8988T (cell line): ENCODE results near the gene GNB2.
A peak's percentile ranks its signal among the peaks of the same experiment; 100 is the strongest.
"Not testable (repeated sequence)": the region's sequence is repeated elsewhere in the genome, so short reads cannot be mapped to it uniquely, and the experiment has no call there.

Source experiments
- DNase-seq: peaks from one replicate; pipeline ENCODE4 v3.0.0; 2011

Gene GNB2

DNA sequence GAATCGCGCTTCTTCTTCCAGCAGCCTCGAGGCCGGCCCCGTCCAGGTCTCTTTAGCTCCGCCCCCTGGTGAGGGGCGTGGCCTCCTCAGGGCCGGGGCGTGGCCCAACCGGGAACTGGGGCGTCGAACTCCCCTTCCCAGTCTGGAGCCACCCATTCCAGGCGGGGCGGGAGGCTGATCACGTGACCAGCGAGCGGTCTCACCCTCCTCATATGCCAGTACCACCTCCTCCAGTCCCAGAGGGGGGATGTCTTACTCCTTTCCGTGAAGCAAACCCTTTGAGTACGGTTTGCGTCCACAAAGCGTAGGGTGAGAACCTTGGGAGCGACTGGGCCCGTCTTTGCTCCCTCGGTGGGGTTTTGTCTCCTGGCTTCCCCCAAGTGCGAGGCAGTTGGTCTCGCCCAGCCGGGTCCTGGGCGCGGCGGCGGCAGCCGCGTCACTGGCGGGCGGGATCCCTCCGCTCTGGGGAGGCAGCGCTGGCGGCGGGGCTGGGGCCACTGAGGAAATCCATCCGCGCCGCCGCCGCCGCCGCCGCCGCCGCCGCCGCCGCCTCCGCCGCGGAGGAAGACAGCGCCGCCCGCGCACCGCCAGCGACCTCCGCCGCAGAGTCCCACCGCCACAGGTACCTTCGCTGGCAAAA lies at the start of gene GNB2:
GNB2 (plus strand) TSS at position 439 of the 640 bp plus-strand sequence. CDS start 2,526 bp downstream, outside the sequence.
- DNase-seq = peak; percentile 74

DNA sequence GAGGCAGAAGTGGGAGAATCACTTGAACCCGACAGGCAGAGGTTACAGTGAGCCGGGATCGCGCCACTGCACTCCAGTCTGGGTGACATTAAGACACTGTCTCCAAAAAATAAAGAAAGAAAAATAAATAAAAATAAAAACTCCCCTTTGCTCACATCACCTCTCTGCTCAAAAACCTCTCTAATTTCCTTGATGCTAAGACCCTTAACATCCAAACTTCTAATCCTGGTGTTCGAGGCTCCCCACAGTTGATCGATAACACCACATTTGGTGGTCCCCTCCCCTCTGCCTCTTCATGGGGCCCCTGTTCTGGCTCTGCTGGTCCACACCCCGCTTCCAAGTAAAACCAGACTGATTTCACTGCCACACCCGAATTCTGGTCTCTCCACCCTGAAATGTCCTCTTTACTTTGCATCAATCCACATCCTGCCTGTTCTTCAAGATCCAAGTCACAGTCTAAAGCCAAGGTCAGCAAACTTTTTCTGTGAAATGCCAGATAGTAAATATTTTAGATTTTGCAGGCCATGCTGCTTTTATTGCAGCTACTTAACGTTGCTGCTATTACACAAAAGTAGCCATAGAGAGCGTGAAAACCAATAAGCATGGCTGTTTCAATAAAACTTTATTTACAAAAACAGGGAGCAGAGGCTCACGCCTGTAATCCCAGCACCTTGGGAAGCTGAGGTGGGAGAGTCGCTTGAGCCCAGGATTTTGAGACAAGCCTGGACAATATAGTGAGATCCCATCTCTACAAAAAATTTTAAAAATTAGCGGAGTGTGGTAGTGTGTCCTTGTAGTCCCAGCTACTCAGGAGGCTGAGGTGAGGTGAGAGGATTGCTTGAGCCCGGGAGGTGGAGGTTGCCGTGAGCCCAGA lies 49.4 kb upstream of the GNB2 start:
- DNase-seq = no peak

DNA sequence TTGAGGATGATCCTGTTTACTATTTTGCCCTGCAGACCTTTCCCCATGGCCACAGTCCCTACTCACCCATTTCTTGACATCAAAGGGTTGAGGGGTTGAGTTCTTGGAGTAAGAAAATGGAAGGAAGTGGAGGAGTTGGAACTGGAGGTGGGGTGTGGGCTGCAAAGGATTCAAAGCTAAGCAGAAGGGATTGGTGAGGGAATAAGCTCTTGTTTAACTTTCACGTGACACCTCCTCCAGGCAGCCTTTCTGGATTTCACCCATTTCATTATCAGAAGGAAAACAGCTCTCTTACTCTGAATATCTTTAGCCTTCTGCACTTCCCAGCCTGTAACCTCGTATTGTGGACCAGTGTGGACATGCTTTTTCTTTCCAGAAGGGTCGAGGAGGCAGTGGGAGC lies 47.5 kb upstream of the GNB2 start:
- no peak for DNase-seq

DNA sequence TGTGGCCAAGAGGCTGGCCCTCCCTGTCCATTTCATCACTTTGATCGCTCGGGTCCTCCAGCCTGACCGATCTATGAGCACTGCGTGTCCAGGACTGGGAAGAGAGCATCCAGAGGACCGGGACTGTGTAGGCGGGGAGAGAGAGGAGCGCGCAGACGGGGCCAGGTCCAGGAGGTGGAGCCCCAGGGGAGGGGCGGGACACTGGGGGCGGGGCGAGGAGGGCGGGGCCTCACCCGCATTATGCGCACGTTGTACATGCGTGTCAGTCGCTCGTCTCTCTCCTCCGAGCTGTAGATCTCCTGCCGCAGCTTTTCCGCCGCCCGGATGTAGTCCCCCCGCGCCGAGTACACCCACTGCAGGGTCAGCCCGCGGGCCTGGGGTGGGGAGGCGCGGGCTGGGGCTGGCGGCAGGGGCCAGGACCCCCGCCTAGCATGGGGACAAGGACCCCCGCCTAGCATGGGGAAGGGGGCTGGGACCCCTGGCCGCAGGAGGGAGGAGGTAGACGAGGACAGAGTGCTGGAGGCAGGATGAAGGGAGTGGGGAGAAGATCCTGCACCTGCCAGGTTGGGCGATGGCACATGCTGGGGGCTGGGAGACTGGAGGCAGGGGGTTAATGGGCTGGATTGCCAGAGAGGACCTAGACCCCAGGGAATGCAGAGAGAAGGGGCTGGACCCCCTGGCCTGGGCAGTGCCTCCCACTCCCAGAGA lies 46.9 kb upstream of the GNB2 start:
- DNase-seq = peak; percentile 51

GRCh38 chr7:100627238-100627549 lies 46.3 kb upstream of the GNB2 start:
- DNase-seq = no peak

GRCh38 chr7:100629117-100629716 lies 44.3 kb upstream of the GNB2 start:
- peak; percentile 93 for DNase-seq

GRCh38 chr7:100630066-100630465 lies 43.5 kb upstream of the GNB2 start:
- no peak for DNase-seq

DNA sequence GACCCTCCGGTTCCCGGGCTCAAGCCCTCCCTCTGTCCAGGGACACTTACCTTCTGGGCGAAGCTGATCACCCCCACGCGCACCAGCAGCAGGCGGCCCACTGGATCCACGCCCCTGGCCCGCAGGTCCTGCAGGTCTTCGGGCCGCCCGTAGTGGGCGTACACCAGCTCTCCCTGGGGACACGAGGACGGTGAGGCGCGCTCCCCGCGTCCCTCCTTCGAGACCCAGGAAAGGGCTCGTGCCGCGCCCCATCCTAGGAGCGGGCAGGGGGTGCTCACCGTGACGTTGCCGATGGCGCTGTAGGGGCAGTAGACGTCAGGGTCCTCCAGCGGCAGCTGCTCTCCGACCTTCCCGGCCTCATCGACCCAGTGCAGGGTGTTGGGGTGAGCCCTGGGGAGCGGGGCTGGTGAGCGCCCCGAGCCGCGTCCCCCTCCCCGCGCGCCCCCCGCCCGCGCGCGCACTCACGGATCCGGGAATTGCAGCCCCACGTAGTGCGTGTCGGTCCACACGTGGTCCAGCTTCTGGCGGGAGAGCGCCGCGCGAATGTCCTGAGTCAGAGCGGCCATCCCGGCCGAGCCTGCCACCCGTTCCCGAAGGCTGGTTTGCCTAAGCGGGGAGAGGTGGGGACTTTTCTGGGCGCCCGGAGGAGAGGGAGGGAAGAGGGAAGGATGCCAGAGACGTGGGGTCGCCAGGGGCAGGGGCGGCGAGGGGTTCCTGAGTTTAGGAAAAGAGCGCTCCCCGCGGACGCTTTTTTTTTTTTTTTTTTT lies 40.4 kb upstream of the GNB2 start:
- peak; percentile 71 for DNase-seq

GRCh38 chr7:100639995-100640516 lies 33.5 kb upstream of the GNB2 start:
- no peak for DNase-seq

DNA sequence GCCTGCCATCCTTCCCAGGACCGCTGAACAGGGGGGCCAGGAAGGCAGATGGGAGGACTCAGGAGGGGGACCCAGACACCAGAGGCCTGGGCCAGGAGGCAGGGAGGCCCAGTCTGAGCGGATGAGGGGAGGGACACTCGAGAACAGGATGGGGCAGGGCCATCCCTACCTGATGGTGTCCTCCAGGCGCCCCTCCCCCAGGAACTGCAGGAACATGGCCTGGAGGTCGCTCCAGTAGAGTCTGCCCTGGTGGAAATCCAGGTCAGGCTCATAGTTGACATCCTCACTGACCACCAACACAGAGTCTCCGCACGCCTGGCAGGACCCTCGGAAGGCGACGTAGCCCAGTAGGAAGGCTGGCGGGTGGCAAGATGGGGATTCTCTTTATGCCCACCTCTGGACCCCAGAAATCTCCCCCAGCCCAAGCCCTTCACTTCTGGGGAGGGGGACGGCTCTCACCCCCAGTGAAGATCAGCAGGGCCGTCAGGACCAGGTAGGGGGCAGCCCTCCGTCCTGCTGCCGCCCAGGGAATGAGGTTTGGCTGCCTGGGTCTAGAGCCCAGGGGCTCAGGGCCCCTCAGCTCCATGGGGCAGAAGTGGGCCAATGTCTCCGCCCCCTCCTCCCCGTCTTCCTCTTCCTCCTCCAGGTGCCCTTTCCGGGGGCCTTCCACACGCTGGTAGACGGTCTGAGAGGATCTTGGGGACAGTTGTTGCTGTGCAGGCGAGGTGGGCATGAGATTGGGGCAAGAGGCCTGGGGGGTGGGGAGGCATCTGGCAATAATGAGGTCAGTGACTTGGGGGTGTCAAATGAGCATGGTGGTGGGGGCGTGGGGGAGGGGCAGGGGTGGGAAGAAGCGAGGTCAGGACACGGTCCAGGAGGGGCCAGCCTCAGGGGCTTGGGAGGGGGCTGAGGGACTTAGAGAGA lies 32.8 kb upstream of the GNB2 start:
- no peak for DNase-seq

GRCh38 chr7:100641463-100641859 lies 32.1 kb upstream of the GNB2 start, which contains the start of gene TFR2:
Gene TFR2, minus strand, starts transcription at chr7:100641552. Its CDS starts 43 bp downstream, at chr7:100641509.
- no peak for DNase-seq

DNA sequence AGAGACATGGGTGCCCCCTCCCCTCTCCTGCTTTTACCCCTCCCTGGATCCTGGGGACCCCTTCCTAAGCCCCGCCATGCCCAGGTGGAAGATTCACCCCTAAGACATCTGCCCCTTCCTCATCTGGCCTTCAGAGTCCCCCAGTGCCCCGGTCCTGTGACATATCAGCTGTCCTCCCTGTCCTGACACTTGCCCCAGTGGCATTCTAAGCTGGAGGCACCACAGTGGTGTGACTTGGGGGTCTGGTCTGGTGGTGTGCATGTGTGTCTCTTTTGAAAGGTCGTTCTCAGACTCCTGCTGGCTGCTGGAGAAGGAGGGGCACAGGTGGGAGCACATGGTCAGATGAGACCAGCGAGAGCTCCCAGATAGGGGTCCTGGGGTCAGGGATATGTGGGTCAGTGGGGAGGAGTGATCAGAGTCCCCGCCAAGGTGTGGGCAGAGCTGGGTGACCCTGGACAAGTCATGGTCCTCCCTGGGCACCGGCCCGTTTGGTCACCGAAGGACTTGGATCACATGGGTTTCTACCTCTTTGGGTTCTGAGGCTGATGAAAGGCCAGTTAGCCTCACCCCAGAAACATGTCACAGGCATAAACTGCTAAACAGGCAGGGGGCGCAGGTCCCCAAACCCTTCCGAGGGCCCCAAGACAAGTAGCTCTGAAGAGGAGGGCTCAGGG lies 31.5 kb upstream of the GNB2 start:
- no peak for DNase-seq

DNA sequence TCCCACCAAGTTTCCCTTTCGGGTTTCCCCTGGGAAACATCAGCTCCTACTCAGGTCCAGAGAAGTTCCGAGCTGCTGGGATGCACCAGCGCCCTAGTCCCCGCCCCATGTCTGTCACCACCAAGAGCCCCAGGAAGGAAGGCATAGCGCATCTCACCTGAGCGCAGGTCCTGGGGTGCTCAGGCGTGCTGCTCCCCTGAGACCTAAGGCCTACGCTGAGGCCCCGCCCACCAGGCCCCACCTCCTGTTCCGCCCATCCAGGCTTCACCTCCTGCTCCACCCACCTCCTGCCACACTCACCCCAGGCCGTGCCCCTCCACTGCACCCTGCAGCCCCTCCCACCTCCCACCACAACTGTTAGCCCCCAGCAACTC lies 31.0 kb upstream of the GNB2 start:
- DNase-seq = no peak

DNA sequence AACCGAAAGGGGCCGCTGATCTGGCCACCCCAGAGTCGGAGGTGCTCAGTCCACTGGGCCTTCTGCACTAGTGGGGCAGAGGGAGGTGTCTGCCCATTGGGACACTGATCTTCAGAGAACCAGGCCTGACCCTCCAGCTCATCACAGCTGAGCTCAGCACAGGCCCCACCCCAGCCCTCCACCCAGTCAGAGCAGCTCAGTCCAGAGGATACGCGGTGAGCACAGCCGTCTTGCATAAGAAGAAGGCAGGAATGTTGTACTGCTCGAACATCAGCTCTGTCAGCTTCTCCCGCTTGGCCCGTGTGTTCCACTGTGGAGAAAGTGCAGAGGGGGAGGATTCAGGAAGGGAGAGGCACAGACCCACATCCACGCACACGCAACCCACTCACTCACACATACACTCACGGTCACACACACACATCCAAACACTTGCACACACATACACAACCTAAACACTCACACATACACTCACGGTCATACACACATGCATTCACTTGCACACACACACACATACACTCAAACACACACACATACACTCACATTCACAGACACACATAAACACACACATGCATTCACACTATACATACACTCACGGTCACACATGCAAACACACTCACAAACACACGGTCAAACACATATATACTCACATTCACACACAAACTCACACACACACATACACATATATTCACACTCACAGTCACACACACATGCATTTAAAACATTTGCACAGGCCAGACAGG lies 23.5 kb upstream of the GNB2 start:
- no peak for DNase-seq

GRCh38 chr7:100654908-100655831 lies 18.4 kb upstream of the GNB2 start:
- DNase-seq = no peak

DNA sequence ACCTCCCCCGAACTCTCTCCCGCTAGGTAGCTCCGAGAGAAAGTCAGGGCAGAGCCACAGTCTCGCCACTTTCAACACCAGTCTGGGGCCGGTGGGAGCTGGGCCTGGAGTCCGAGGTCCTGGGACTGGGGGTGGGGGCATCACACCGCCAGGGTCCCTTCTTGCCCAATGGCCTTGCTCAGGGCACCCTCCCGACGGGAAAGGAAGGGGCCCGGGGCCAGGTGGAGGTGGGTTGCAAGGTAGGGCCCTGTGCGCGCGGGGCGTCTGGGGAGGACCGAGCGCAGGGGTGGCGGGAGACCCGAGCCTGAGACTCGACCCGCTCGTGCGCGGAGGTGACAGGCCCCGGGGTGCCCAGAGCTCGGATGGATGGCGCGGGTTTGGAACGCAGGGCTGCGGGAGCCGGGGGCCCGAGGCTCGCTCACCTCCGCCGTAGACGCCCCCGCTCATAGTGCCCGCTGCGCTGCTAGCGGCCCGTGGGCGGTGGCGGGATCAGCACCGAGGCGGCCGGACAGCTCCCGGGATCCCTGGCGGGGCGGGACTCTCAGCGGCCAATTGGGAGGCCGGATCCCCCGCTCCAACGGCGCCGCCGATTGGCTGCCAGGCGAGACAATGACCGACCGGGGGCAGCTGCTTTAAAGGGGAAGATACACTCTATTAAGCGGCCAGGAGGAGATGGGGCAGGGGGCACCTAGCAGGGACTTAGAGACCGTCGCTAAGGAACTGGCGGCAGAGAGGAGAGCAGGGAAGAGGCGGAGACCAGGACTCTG lies 17.4 kb upstream of the GNB2 start, which contains the start of gene ACTL6B:
ACTL6B (minus strand) TSS at position 541 of the 767 bp plus-strand sequence; CDS start at position 447, 94 bp downstream.
- no peak for DNase-seq

DNA sequence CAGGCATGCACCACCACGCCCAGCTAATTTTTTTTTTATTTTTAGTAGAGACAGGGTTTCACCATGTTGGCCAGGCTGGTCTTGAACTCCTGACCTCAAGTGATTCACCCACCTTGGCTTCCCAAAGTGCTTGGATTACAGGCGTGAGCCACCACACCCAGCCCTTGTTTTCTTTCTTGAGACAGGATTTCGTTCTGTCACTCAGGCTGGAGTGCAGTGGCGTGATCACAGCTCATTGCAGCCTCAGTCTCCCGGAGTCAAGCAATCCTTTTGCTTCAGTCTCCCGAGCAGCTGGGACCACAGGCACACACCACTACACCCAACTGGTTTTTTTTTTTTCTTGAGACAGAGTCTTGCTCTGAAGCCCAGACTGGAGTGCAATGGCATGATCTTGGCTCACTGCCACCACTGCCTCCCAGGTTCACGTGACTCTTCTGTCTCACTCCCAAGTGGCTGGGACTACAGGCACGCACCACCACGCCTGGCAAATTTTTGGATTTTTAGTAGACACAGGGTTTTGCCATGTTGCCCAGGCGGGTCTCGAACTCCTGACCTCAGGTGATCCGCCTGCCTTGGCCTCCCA lies 11.3 kb upstream of the GNB2 start:
- DNase-seq = not testable (repeated sequence)
